Adrenal gland (tissue), 12 donors: ENCODE results near the gene DCBLD1. TPM values are rescaled to one million over a fixed set of nuclear protein-coding genes. Genes with fewer than 3 reads are reported as not detected.

ENCODE experiments used
- DNase-seq, 7 donors: peaks; one replicate each; pipeline ENCODE4 v3.0.0-alpha.2; 2019 to 2020
- H3K27ac ChIP-seq, 5 donors: fragments of 200-600 bp; sonication (generic) in 4 of 5; 1 replicate in 3 of 5; 2 replicates in 2 of 5; pipeline versions ENCODE4 v1.5.1 to v1.8.0; 2016 to 2020; ENCODE audit warnings: mild to moderate bottlenecking in 1 of 5
- H3K27me3 ChIP-seq: fragments of 200-600 bp; 2 replicates; pipeline ENCODE4 v1.8.0; 2021
- H3K36me3 ChIP-seq, 2 donors: fragments of 200-600 bp; replicated peaks in 1 of 2; 1 replicate in 1 of 2; 2 replicates in 1 of 2; pipeline versions ENCODE4 v1.5.1 to v1.8.0; 2018 to 2022
- H3K4me1 ChIP-seq, 2 donors: fragments of 200-600 bp; replicated peaks in 1 of 2; 1 replicate in 1 of 2; 2 replicates in 1 of 2; pipeline versions ENCODE4 v1.5.1 to v1.8.0; 2018 to 2021
- H3K4me3 ChIP-seq, 4 donors: fragments of 200-600 bp; sonication (generic) in 3 of 4; one replicate each; pipeline ENCODE4 v1.5.1; 2016 to 2018
- H3K9me3 ChIP-seq, 3 donors: fragments of 200-600 bp; sonication (generic) in 1 of 3; replicated peaks in 1 of 3; 1 replicate in 2 of 3; 2 replicates in 1 of 3; pipeline versions ENCODE4 v1.5.1 to v1.8.0; 2016 to 2021
- POLR2A ChIP-seq, 2 donors: fragments of 450-650 bp; IDR thresholded peaks; one replicate each; pipeline ENCODE4 v1.6.1; 2017; ENCODE audit warnings: antibody characterized with exemption in 2 of 2, mild to moderate bottlenecking in 2 of 2, moderate library complexity in 1 of 2
- WGBS, 4 donors: extraction: QIAGEN DNeasy Blood & Tissue Kit in 2 of 4; methylation state at CpG; one replicate each; pipeline versions ENCODE4 v1.1.5 to v1.1.7; 2013 to 2017; 5-methylcytosine and 5-hydroxymethylcytosine counted together
- intact Hi-C, 2 donors: fragments of 100-400 bp; cut with DNase I; formaldehyde crosslinking; loops; one replicate each; pipeline versions ENCODE4 v1.14.1 to v1.15.0; 2022 to 2023
- polyA plus RNA-seq, 3 donors: library from polyadenylated mRNA; stranded (reverse); fragments of 200-250 nt in 2 of 3; fragments of 350-450 nt in 1 of 3; fragmentation: Illumina TruSeq in 1 of 3; extraction: RNeasy Lipid Tissue Mini Kit (QIAGEN cat#74804) in 1 of 3; gene quantifications; one replicate each; pipeline ENCODE4 v1.2.3, GENCODE V29; 2013 to 2014
- total RNA-seq, 9 donors: library from RNA; depleted of rRNA in 4 of 9; stranded (reverse); fragments of >200 nt in 4 of 9; fragments of 120-200 nt in 1 of 9; fragmentation: NEBNext Ultra II Directional in 1 of 9; extraction: Animal tissue kit (Norgen Biotek cat#: 25700) in 1 of 9; gene quantifications; one replicate each; pipeline versions ENCODE4 v1.1.0 to v1.2.4, GENCODE V29; 2013 to 2023
- TF ChIP-seq, protein P1 (sequence below), 6 experiments: fragments of 450-650 bp in 4 of 6; fragments of 200-600 bp in 2 of 6; sonication (generic) in 1 of 6; IDR thresholded peaks; 1 replicate in 5 of 6; 2 replicates in 1 of 6; pipeline versions ENCODE4 v1.5.1 to v1.8.0; 2016 to 2021; ENCODE audit warnings: antibody characterized with exemption in 6 of 6, mild to moderate bottlenecking in 2 of 6, moderate library complexity in 1 of 6
- donor health status: healthy with polysubstance abuse.
- donor health status: Bipolar disorder and iron deficiency.
- donor health status: DM: yes; HTN: yes; CAD: no.
- donor health status: DM: no; HTN: no; CAD: no.
- donor health status: DM: no; HTN: no; CAD: no.
- donor health status: DM: yes; HTN: yes; CAD: no.

Gene DCBLD1
- total and polyA plus RNA-seq, 12 donors: 4.2 to 17.1 (median 6.6) TPM

DNA sequence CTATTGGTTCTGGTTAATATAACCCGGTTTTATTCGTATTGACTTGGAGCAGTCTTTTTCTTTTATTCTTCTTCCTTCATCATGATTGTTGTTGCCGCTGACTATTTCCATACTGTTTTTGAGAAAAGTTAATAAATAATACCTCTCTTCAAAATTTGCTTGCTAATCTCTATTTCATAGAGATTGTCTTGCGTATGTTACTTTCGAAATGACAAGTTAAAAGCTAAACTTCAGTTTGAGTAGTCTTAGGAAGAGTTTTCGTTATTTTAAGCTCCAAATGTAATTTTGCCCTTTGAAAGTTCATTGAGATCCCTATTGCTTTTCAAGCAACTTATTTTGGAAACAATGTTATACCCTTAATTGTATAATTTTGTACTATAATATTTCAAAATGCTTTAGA, 36.4 kb downstream of the DCBLD1 start:
- WGBS, 4 donors: 93 to 97% (median 95%) methylated on average over 6 of the region's 6 CpGs
- intact Hi-C loops: no loop called here
- H3K27ac ChIP-seq: no peak overlapping the region
- TF ChIP-seq, protein P1, sequence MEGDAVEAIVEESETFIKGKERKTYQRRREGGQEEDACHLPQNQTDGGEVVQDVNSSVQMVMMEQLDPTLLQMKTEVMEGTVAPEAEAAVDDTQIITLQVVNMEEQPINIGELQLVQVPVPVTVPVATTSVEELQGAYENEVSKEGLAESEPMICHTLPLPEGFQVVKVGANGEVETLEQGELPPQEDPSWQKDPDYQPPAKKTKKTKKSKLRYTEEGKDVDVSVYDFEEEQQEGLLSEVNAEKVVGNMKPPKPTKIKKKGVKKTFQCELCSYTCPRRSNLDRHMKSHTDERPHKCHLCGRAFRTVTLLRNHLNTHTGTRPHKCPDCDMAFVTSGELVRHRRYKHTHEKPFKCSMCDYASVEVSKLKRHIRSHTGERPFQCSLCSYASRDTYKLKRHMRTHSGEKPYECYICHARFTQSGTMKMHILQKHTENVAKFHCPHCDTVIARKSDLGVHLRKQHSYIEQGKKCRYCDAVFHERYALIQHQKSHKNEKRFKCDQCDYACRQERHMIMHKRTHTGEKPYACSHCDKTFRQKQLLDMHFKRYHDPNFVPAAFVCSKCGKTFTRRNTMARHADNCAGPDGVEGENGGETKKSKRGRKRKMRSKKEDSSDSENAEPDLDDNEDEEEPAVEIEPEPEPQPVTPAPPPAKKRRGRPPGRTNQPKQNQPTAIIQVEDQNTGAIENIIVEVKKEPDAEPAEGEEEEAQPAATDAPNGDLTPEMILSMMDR (IDR thresholded peaks at IDR 0.05): no peak
- no peak for TF ChIP-seq POLR2A (IDR thresholded peaks at IDR 0.05)
- no peak overlapping the region for H3K4me3 ChIP-seq
- DNase-seq: no peak
- H3K4me1 ChIP-seq: no peaks in the 10 kb centered on the region
- no peaks in the 10 kb centered on the region for H3K36me3 ChIP-seq
- no peaks in the 10 kb centered on the region for H3K9me3 ChIP-seq
- H3K27me3 ChIP-seq: no peaks in the 10 kb centered on the region

DNA sequence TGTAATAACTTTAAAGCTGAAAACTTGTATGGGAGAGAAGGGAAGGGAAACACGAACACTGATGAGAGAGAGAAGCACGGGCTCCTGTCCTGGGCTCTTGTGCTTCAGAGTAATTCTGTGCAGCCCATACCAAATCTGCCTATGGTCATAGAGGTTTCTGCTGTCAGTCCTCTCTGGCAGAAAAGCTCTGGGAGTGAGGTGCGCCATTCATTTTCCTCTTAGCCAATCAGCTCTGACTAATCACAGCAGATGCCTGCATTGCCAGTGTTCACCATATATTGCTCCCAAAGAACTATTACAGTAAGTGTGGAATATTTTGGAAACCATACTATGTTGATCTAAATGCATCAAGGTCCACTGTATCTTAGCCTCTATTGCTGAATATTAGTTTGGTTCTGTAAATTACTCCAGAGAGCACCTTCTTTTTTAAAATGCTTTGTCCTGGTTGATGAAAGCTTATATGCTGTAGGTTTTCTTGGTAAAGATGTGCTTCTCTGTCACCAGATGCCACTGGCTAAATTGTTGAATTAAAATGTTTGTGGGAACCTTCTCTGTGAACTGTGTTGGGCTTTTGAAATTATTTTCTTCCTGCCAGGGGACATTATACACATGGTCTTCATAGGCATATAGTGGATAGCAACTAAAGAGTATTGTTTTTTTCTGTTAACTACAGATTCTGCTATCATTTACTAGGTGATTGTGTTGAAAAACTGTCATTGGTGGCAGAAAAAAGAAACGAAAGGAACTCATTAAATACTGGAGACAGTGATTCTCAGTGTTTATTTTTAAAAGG, 38.3 kb downstream of the DCBLD1 start:
- H3K4me3 ChIP-seq: no peak overlapping the region
- DNase-seq: no peak
- H3K9me3 ChIP-seq: no peaks in the 10 kb centered on the region
- no peaks in the 10 kb centered on the region for H3K36me3 ChIP-seq
- 85 to 89% (median 88%) methylated on average over 4 of the region's 4 CpGs for WGBS, 4 donors
- H3K27ac ChIP-seq: no peak overlapping the region
- H3K27me3 ChIP-seq: no peaks in the 10 kb centered on the region
- intact Hi-C loops: no loop called here
- no peaks in the 10 kb centered on the region for H3K4me1 ChIP-seq
- TF ChIP-seq POLR2A (IDR thresholded peaks at IDR 0.05): no peak
- TF ChIP-seq, protein P1 (IDR thresholded peaks at IDR 0.05): no peak

DNA sequence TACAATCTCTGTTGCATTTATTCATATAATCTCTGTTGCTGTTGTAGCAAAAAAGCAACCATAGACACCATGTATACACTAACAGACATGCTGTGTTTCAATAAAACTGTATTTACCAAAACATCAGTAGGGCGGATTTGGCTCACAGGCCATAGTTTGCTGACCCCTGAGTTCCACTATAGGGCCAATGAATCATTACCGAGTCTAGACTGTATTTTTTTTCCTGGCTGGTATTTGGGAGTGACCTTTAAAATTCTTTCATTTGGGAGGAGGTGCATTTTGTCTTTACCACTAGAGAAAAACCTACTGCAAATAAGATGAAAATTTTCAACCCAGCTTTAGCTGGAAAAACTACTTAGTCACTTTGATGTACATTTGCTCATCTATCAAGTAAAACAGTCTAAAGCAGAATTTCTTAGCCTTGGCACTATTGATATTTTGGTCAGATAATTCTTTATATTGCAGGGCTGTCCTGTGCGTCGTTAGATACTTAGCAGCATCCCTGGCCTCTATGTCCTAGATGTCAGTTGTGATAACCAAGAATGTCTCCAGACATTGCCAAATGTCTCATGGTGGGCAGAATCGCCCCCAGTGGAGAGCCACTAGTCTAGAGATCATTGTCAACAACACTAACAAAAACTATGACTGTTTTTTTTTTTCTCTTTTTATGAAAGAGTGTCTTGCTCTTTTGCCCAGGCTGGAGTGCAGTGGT, 39.5 kb downstream of the DCBLD1 start:
- no peak for TF ChIP-seq POLR2A (IDR thresholded peaks at IDR 0.05)
- TF ChIP-seq, protein P1 (IDR thresholded peaks at IDR 0.05): no peak
- WGBS, 4 donors: 81 to 86% (median 85%) methylated on average over 5 of the region's 5 CpGs
- H3K27me3 ChIP-seq: no peaks in the 10 kb centered on the region

DNA sequence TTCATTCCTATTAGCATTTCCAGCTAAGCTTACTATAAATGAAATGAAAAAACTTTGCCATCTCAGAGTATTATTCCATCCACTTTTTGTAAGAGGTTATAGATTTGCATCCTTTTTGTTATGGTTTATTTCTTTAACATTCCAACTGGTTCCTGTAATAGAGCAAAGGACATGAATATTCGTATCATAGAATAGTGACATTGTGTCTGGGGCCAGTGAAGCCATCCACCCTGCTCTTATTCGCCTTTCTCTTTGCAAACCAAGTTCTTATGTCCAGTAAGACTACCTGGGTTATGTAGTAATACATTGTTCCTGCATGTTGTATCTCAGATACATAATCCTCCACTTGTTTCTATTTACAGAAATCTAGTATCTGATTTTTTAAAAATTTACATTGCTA, 43.1 kb downstream of the DCBLD1 start:
- intact Hi-C loops: no loop called here
- 90 to 97% (median 94%) methylated on average over 2 of the region's 2 CpGs for WGBS, 4 donors

More for the DNA sequence above, 39.5 kb downstream of the DCBLD1 start:
- Histone ChIP-seq H3K36me3 (no peaks in the 10 kb centered on the region), H3K27ac (no peak overlapping the region), H3K9me3 (no peaks in the 10 kb centered on the region), H3K4me3 (no peak overlapping the region), H3K4me1 (no peaks in the 10 kb centered on the region)
- no peak for DNase-seq
- intact Hi-C loops: no loop called here

More for the DNA sequence above, 43.1 kb downstream of the DCBLD1 start:
- H3K27ac ChIP-seq: no peak overlapping the region
- H3K4me1 ChIP-seq: no peaks in the 10 kb centered on the region
- H3K27me3 ChIP-seq: no peaks in the 10 kb centered on the region
- no peaks in the 10 kb centered on the region for H3K9me3 ChIP-seq
- TF ChIP-seq, protein P1 (IDR thresholded peaks at IDR 0.05): no peak
- H3K36me3 ChIP-seq: no peaks in the 10 kb centered on the region
- no peak overlapping the region for H3K4me3 ChIP-seq
- no peak for DNase-seq
